ENCODE measurements around the gene ABLIM2.

DNA sequence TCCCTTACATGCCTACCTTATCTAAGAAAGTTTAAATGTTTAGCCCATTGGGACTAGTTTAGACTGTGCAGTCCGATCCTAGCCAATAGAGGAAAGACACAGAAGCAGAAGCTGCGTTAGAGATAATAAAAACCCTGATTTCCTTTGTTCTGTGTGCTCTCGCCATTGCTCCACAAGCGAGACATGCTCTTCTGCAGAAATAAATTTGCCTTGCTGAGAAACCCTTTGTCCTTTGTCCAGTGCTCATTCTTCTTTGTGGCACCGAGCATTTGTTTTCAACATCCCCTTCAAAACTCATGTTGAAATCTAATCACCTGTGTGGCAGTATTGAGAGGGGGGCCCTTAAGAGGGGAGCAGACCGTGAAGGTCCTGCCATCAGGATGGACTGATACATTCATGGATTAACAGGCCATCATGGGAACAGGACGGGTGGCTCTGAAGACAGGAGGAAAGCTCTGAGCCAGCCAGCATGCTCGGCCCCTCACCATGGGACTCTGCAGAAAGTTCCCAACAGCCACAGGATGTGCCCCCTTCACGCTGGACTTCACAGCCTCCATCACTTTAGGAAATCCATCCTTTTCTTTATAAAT is 94.5 kb downstream of the ABLIM2 start:
- TF ChIP-seq, protein P1, sequence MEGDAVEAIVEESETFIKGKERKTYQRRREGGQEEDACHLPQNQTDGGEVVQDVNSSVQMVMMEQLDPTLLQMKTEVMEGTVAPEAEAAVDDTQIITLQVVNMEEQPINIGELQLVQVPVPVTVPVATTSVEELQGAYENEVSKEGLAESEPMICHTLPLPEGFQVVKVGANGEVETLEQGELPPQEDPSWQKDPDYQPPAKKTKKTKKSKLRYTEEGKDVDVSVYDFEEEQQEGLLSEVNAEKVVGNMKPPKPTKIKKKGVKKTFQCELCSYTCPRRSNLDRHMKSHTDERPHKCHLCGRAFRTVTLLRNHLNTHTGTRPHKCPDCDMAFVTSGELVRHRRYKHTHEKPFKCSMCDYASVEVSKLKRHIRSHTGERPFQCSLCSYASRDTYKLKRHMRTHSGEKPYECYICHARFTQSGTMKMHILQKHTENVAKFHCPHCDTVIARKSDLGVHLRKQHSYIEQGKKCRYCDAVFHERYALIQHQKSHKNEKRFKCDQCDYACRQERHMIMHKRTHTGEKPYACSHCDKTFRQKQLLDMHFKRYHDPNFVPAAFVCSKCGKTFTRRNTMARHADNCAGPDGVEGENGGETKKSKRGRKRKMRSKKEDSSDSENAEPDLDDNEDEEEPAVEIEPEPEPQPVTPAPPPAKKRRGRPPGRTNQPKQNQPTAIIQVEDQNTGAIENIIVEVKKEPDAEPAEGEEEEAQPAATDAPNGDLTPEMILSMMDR (conservative IDR thresholded peaks at IDR 0.05 in 1 of 2, IDR thresholded peaks at IDR 0.05 in 1 of 2; ENCODE audit: extremely low read depth in 1 of 2, insufficient read depth in 1 of 2, low read depth in 1 of 2, low read length in 2 of 2), result no peak
- no peak for TF ChIP-seq EZH2 (IDR thresholded peaks at IDR 0.05; ENCODE audit: borderline replicate concordance, low read length)

Data from mammary epithelial cell (primary cell).